H1 (cell line): ENCODE results near the gene NUP42. TPM values are rescaled to one million over a fixed set of nuclear protein-coding genes. Genes with fewer than 3 reads are reported as not detected.

Source experiments
- CTCF ChIA-PET: fragments of 300-600 bp; sonication (Branson Sonifier 250); formaldehyde crosslinking; loops from one replicate; lab custom pipeline; 2021; ENCODE audit not compliant: partially characterized antibody; lab: Charles Lee
- POLR2A ChIA-PET: fragments of 300-600 bp; sonication (Branson Sonifier 250); formaldehyde crosslinking; loops from one replicate; lab custom pipeline; 2021; ENCODE audit warnings: inconsistent platforms; ENCODE audit not compliant: partially characterized antibody; lab: Charles Lee
- DNase-seq, 2 experiments: peaks; one replicate each; pipeline versions ENCODE4 v3.0.0 to v3.0.0-alpha.2; 2010 to 2022; ENCODE audit warnings: low spot score in 2 of 2, low read depth in 1 of 2, mixed read lengths in 1 of 2
- FAIRE-seq: peaks from 2 replicates; lab custom pipeline; 2011; peaks lifted over from hg19 to GRCh38; lab: Jason Lieb, UNC
- H2AFZ ChIP-seq: 2 replicates; pipeline ENCODE4 v1.8.1; 2012; ENCODE audit warnings: low read length, inconsistent platforms
- H2AK5ac ChIP-seq: 2 replicates; pipeline ENCODE4 v1.6.1; 2013; ENCODE audit warnings: low read depth, low read length
- H2BK120ac ChIP-seq: replicated peaks from 2 replicates; pipeline ENCODE3; 2013; ENCODE audit warnings: low read depth, low read length, inconsistent platforms
- H2BK12ac ChIP-seq: 2 replicates; pipeline ENCODE4 v1.6.1; 2013; ENCODE audit warnings: low read depth, low read length
- H2BK15ac ChIP-seq: 2 replicates; pipeline ENCODE4 v1.6.1; 2013; ENCODE audit warnings: low read length
- H2BK20ac ChIP-seq: 2 replicates; pipeline ENCODE4 v1.6.1; 2013; ENCODE audit warnings: low read length
- H2BK5ac ChIP-seq: 2 replicates; pipeline ENCODE4 v1.6.1; 2013; ENCODE audit warnings: low read depth, low read length
- H3K14ac ChIP-seq: 2 replicates; pipeline ENCODE4 v1.6.1; 2013; ENCODE audit warnings: inconsistent platforms; ENCODE audit not compliant: insufficient read length
- H3K18ac ChIP-seq: 2 replicates; pipeline ENCODE4 v1.6.1; 2013; ENCODE audit warnings: low read length; ENCODE audit errors: extremely low read depth
- H3K23ac ChIP-seq: 2 replicates; pipeline ENCODE4 v1.6.1; 2013; ENCODE audit warnings: inconsistent platforms; ENCODE audit not compliant: insufficient read length
- H3K23me2 ChIP-seq: 2 replicates; pipeline ENCODE4 v1.6.1; 2013; ENCODE audit warnings: low read depth, low read length
- H3K27ac ChIP-seq: 2 replicates; pipeline ENCODE4 v1.6.1; 2011; ENCODE audit warnings: low read depth, low read length, inconsistent platforms
- H3K27me3 ChIP-seq, 4 experiments: replicated peaks in 1 of 4; 1 replicate in 1 of 4; 2 replicates in 3 of 4; pipeline versions ENCODE4 v1.6.1 to v1.8.1; 2011 to 2013; ENCODE audit warnings: low read length in 3 of 4, mild to moderate bottlenecking in 3 of 4, inconsistent platforms in 2 of 4, mixed read lengths in 2 of 4, moderate library complexity in 1 of 4; ENCODE audit not compliant: control insufficient read depth in 3 of 4, insufficient read depth in 3 of 4; ENCODE audit errors: extremely low read depth in 1 of 4
- H3K36me3 ChIP-seq, 4 experiments: 2 replicates each; pipeline versions ENCODE4 v1.6.1 to v1.8.1; 2011 to 2013; ENCODE audit warnings: mild to moderate bottlenecking in 4 of 4, low read length in 3 of 4, moderate library complexity in 2 of 4, control low read depth in 1 of 4, inconsistent platforms in 1 of 4; ENCODE audit not compliant: insufficient read depth in 4 of 4, control insufficient read depth in 2 of 4
- H3K4ac ChIP-seq: replicated peaks from 2 replicates; pipeline ENCODE3; 2013; ENCODE audit warnings: low read length, low read depth, mixed read lengths, inconsistent platforms; ENCODE audit not compliant: insufficient read length
- H3K4me1 ChIP-seq, 4 experiments: replicated peaks in 1 of 4; 1 replicate in 1 of 4; 2 replicates in 3 of 4; pipeline versions ENCODE4 v1.6.1 to v1.8.1; 2011 to 2013; ENCODE audit warnings: low read length in 3 of 4, inconsistent platforms in 2 of 4, mixed read lengths in 1 of 4; ENCODE audit not compliant: insufficient read depth in 4 of 4, control insufficient read depth in 3 of 4
- H3K4me2 ChIP-seq, 2 experiments: 2 replicates each; pipeline versions ENCODE4 v1.6.1 to v1.8.1; 2011 to 2013; ENCODE audit warnings: low read depth in 2 of 2, low read length in 2 of 2, control low read depth in 1 of 2, inconsistent platforms in 1 of 2, mild to moderate bottlenecking in 1 of 2; ENCODE audit not compliant: insufficient read depth in 1 of 2
- H3K4me3 ChIP-seq, 4 experiments: fragments of 200-600, 300-600 bp in 1 of 4; sonication (generic), shearing (Covaris generic), sonication (Bioruptor Twin) in 1 of 4; 2 replicates each; pipeline versions ENCODE4 v1.5.1 to v1.8.1; 2011 to 2016; ENCODE audit warnings: low read length in 4 of 4, low read depth in 3 of 4, control low read depth in 2 of 4, inconsistent platforms in 2 of 4, mild to moderate bottlenecking in 2 of 4, mixed read lengths in 1 of 4, moderate library complexity in 1 of 4; ENCODE audit not compliant: insufficient read depth in 2 of 4; ENCODE audit errors: extremely low read depth in 1 of 4
- H3K56ac ChIP-seq: replicated peaks from 2 replicates; pipeline ENCODE3; 2013; ENCODE audit warnings: low read depth, mild to moderate bottlenecking, mixed read lengths, low read length, inconsistent platforms; ENCODE audit not compliant: insufficient read length
- H3K79me1 ChIP-seq: 2 replicates; pipeline ENCODE4 v1.6.1; 2013; ENCODE audit warnings: low read depth, low read length, control low read depth
- H3K79me2 ChIP-seq, 2 experiments: 2 replicates each; pipeline versions ENCODE4 v1.6.1 to v1.8.1; 2012 to 2013; ENCODE audit warnings: low read length in 2 of 2, mild to moderate bottlenecking in 2 of 2, inconsistent platforms in 1 of 2; ENCODE audit not compliant: insufficient read depth in 2 of 2, control insufficient read depth in 1 of 2
- H3K9ac ChIP-seq, 4 experiments: replicated peaks in 1 of 4; 1 replicate in 1 of 4; 2 replicates in 3 of 4; pipeline versions ENCODE4 v1.6.1 to v1.8.1; 2011 to 2013; ENCODE audit warnings: low read depth in 3 of 4, low read length in 3 of 4, control low read depth in 2 of 4, mild to moderate bottlenecking in 2 of 4, moderate library complexity in 2 of 4, inconsistent platforms in 1 of 4; ENCODE audit errors: extremely low read depth in 1 of 4
- H3K9me3 ChIP-seq, 2 experiments: 2 replicates each; pipeline versions ENCODE4 v1.6.1 to v1.8.1; 2012 to 2013; ENCODE audit warnings: mild to moderate bottlenecking in 2 of 2, moderate library complexity in 2 of 2, control low read depth in 1 of 2, inconsistent platforms in 1 of 2, low read depth in 1 of 2, low read length in 1 of 2, mixed read lengths in 1 of 2; ENCODE audit not compliant: insufficient read depth in 2 of 2
- H4K20me1 ChIP-seq, 2 experiments: replicated peaks in 1 of 2; 2 replicates each; pipeline versions ENCODE3 to v1.8.1; 2011 to 2013; ENCODE audit warnings: inconsistent platforms in 2 of 2, low read length in 2 of 2, mild to moderate bottlenecking in 1 of 2; ENCODE audit not compliant: insufficient read depth in 2 of 2, control insufficient read depth in 1 of 2
- H4K5ac ChIP-seq: 2 replicates; pipeline ENCODE4 v1.6.1; 2013; ENCODE audit warnings: low read length, low read depth, mixed read lengths, inconsistent platforms; ENCODE audit not compliant: insufficient read length
- H4K8ac ChIP-seq: 2 replicates; pipeline ENCODE4 v1.8.0; 2013; ENCODE audit warnings: mild to moderate bottlenecking, moderate library complexity, low read length, inconsistent platforms; ENCODE audit not compliant: insufficient read depth; ENCODE audit errors: extremely low read depth
- H4K91ac ChIP-seq: replicated peaks from 2 replicates; pipeline ENCODE3; 2013; ENCODE audit warnings: low read length, mixed read lengths, inconsistent platforms; ENCODE audit not compliant: insufficient read length
- CBX8 ChIP-seq: fragments of 300-800, 300-1000 bp; sonication (generic); IDR thresholded peaks from 2 replicates; pipeline ENCODE4 v1.7.1; 2016; ENCODE audit warnings: low read depth, low read length, borderline replicate concordance
- EP300 ChIP-seq, 2 experiments: IDR thresholded peaks; 1 replicate in 1 of 2; 2 replicates in 1 of 2; pipeline ENCODE4 v1.6.1; 2011 to 2012; ENCODE audit warnings: low read depth in 2 of 2, low read length in 2 of 2, mild to moderate bottlenecking in 2 of 2, borderline replicate concordance in 1 of 2, inconsistent platforms in 1 of 2, moderate library complexity in 1 of 2
- GTF2F1 ChIP-seq: IDR thresholded peaks from 2 replicates; pipeline ENCODE4 v1.6.1; 2012; ENCODE audit warnings: low read depth, low read length, improper control_type of control experiment, borderline replicate concordance
- HDAC2 ChIP-seq, 2 experiments: fragments of 300-600 bp in 1 of 2; sonication (generic) in 1 of 2; IDR thresholded peaks; 2 replicates each; pipeline ENCODE4 v1.6.1; 2011 to 2012; ENCODE audit warnings: low read depth in 2 of 2, low read length in 2 of 2, mild to moderate bottlenecking in 2 of 2, moderate library complexity in 2 of 2, borderline replicate concordance in 1 of 2, inconsistent platforms in 1 of 2
- KDM5A ChIP-seq: fragments of 200-600 bp; IDR thresholded peaks from 2 replicates; pipeline ENCODE4 v1.7.1; 2012; ENCODE audit warnings: mild to moderate bottlenecking, low read length, inconsistent platforms, mixed read lengths
- MAX ChIP-seq: IDR thresholded peaks from 2 replicates; pipeline ENCODE4 v1.6.1; 2012; ENCODE audit warnings: inconsistent platforms
- POLR2AphosphoS5 ChIP-seq: IDR thresholded peaks from 2 replicates; pipeline ENCODE4 v1.6.1; 2011; ENCODE audit warnings: low read depth, low read length
- SIN3A ChIP-seq, 2 experiments: IDR thresholded peaks in 1 of 2; conservative IDR thresholded peaks in 1 of 2; 2 replicates each; pipeline ENCODE4 v1.6.1; 2011 to 2012; ENCODE audit warnings: low read length in 2 of 2, improper control_type of control experiment in 1 of 2, low read depth in 1 of 2, mild to moderate bottlenecking in 1 of 2
- SIX5 ChIP-seq: IDR thresholded peaks from 2 replicates; pipeline ENCODE4 v1.6.1; 2011; ENCODE audit warnings: mild to moderate bottlenecking, low read depth, low read length
- SP2 ChIP-seq: IDR thresholded peaks from 2 replicates; pipeline ENCODE4 v1.6.1; 2012; ENCODE audit warnings: mild to moderate bottlenecking, low read length, inconsistent platforms
- SRF ChIP-seq: IDR thresholded peaks from 2 replicates; pipeline ENCODE4 v1.6.1; 2011; ENCODE audit warnings: mild to moderate bottlenecking, low read depth, low read length, moderate library complexity
- TAF1 ChIP-seq: IDR thresholded peaks from 2 replicates; pipeline ENCODE4 v1.6.1; 2011; ENCODE audit warnings: mild to moderate bottlenecking, low read depth, low read length
- TCF12 ChIP-seq: IDR thresholded peaks from 2 replicates; pipeline ENCODE4 v1.6.1; 2011; ENCODE audit warnings: low read depth, mild to moderate bottlenecking, low read length
- WGBS, 2 experiments: shearing (Covaris generic) in 1 of 2; methylation state at CpG; one replicate each; pipeline versions ENCODE4 v1.1.6 to v1.1.7; 2013 to 2015; ENCODE audit warnings: low lambda C conversion rate in 2 of 2, mixed read lengths in 2 of 2, inconsistent platforms in 1 of 2, low coverage in 1 of 2, missing lambda C conversion rate in 1 of 2; ENCODE audit not compliant: insufficient replicate concordance in 2 of 2, insufficient coverage in 1 of 2, insufficient read length in 1 of 2; ENCODE audit errors: extremely low coverage in 1 of 2, missing lambda C conversion rate in 1 of 2; 5-methylcytosine and 5-hydroxymethylcytosine counted together
- polyA plus RNA-seq, 7 experiments: library from polyadenylated mRNA; depleted of rRNA in 3 of 7; stranded (reverse) in 5 of 7; unstranded in 2 of 7; fragments of >200 nt in 5 of 7; fragments of 200-250 nt in 2 of 7; gene quantifications; 1 replicate in 5 of 7; 2 replicates in 1 of 7; 4 replicates in 1 of 7; pipeline versions ENCODE4 v1.2.1 to v1.2.3, GENCODE V29; 2011 to 2013; ENCODE audit warnings: missing spikeins in 2 of 7, mixed read lengths in 2 of 7
- total RNA-seq: library from RNA; stranded (reverse); fragmentation: NEBNext Ultra II Directional; extraction: Animal tissue kit (Norgen Biotek cat#: 25700); gene quantifications from 2 replicates; pipeline ENCODE4 v1.2.1, GENCODE V29; 2021

NUP42 gene
- total and polyA plus RNA-seq, 2 of the 8 experiments (the other 6 are each of a cell fraction or from before 2014, with no cell fraction given), result 31.8 to 41.2 TPM

GRCh38 chr7:23211589-23211988 lies 29.7 kb downstream of the NUP42 start:
- CTCF ChIA-PET, result no interaction called here
- H2BK5ac ChIP-seq, result no peak overlapping the region
- no peak for FAIRE-seq
- TF ChIP-seq TCF12 (no peak), KDM5A (no peak), SIN3A (conservative IDR thresholded peaks at IDR 0.05 in 1 of 2, IDR thresholded peaks at IDR 0.05 in 1 of 2; ENCODE audit: low read depth in 1 of 2, low read length in 2 of 2) (no peak), SIX5 (peak; percentile 65), SRF (no peak), TAF1 (no peak), EP300 (IDR thresholded peaks at IDR 0.05; ENCODE audit: borderline replicate concordance in 1 of 2, low read depth in 2 of 2, low read length in 2 of 2) (no peak), POLR2AphosphoS5 (no peak), SP2 (no peak), MAX (peak; percentile 54; the same call in 1 of the 2 replicates), CBX8 (no peak), GTF2F1 (no peak), HDAC2 (IDR thresholded peaks at IDR 0.05; ENCODE audit: borderline replicate concordance in 1 of 2, low read depth in 2 of 2, low read length in 2 of 2) (no peak)

More at GRCh38 chr7:23211589-23211988, 29.7 kb downstream of the NUP42 start:
- Histone ChIP-seq H2BK12ac (no peak overlapping the region), H3K23me2 (no peaks in the 10 kb centered on the region), H3K56ac (no peak overlapping the region), H3K27ac (no peak overlapping the region), H3K4me2 (peak overlapping the region in 1 of 2 experiments; percentile 55; a peak in 2 of 4 replicates), H3K9me3 (no peaks in the 10 kb centered on the region), H4K20me1 (no peaks in the 10 kb centered on the region), H2BK120ac (no peak overlapping the region), H3K4me1 (no peaks in the 10 kb centered on the region; a peak in 2 of 7 replicates), H3K36me3 (no peaks in the 10 kb centered on the region), H2AFZ (peak overlapping the region; percentile 28), H4K8ac (no peak overlapping the region), H3K4me3 (no peak overlapping the region), H3K23ac (no peak overlapping the region), H3K4ac (no peak overlapping the region), H2BK15ac (no peak overlapping the region), H2AK5ac (no peak overlapping the region), H4K5ac (no peak overlapping the region), H3K9ac (no peak overlapping the region), H3K79me1 (no peaks in the 10 kb centered on the region), H3K27me3 (no peaks in the 10 kb centered on the region; a peak in 2 of 7 replicates), H3K14ac (no peak overlapping the region), H2BK20ac (no peak overlapping the region), H4K91ac (no peak overlapping the region), H3K79me2 (no peaks in the 10 kb centered on the region), H3K18ac (no peak overlapping the region; the same call in 1 of the 2 replicates)
- DNase-seq, result no peak
- 89% methylated on average over 11 of the region's 11 CpGs; no CpG with 5 or more reads in 1 of the 2 experiments for WGBS, 2 experiments
- POLR2A ChIA-PET, result interaction anchor here (1.0 to 2.0 kb wide), 4 partner anchors 9 to 29 kb away, joined by 3 to 5 read pairs (median 4); no protein-coding TSS in a partner anchor
